GM18507 (cell line): Measurements from ENCODE around the gene ARPC4.

Experiments
- DNase-seq: peaks from one replicate; pipeline ENCODE4 v3.0.0; 2011; ENCODE audit warnings: low read depth; ENCODE audit not compliant: insufficient read length; ENCODE audit errors: extremely low spot score
- FAIRE-seq: peaks from 2 replicates; lab custom pipeline; 2011; peaks lifted over from hg19 to GRCh38; lab: Jason Lieb, UNC

The ARPC4 gene

DNA sequence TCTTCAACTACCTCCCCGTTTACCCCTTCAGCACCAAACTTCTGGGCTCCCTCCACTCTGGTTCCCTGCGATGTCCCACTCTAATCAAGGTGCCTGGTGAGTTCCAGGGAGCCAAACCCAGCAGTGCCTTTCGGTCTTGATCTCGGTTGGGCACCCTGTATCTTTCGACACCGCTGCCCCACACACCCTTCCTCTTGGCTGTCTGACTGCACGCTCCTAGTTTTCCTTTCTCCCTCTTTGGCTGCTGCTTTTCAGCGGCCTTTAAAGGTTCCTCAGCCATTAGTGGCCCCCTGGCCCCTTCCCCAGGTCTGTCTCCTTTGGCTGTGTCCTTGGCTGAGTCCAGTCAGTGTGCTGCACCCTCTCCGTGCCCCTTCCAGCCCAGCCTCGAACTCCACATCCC is 18.0 kb downstream of the ARPC4 start:
- FAIRE-seq (no peak), DNase-seq (no peak)

DNA sequence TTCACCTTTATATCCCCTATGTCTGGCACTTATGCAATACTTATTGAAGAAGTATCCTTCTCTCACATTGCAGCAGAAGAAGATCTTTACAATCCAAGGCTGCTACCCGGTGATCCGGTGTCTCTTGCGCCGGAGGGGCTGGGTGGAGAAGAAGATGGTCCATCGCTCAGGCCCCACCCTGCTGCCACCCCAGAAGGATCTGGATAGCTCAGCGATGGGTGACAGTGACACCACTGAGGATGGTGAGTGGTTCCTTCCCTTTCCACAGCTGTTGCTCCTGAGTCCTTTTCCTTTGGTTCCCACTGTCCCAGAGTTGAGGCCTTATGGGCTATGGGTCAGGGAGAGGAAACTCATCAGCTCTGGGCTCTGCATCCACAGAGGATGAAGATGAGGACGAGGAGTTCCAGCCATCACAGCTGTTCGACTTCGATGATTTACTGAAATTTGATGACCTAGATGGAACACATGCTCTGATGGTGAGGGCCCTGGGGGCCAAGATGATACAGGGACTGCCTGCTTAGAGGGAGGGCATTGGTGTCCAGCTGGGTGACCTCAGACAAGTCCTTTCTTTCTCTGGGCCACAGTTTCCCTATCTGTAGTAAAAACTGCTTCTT is 20.1 kb downstream of the ARPC4 start:
- DNase-seq: no peak

GRCh38 chr3:9815986-9816385 is 23.1 kb downstream of the ARPC4 start:
- FAIRE-seq: no peak
- DNase-seq: no peak

More for the DNA sequence above, 20.1 kb downstream of the ARPC4 start:
- FAIRE-seq: no peak

- FAIRE-seq (no peak), DNase-seq (no peak)
Measured at GRCh38 chr3:9817436-9817835, 24.6 kb downstream of the ARPC4 start.

DNA sequence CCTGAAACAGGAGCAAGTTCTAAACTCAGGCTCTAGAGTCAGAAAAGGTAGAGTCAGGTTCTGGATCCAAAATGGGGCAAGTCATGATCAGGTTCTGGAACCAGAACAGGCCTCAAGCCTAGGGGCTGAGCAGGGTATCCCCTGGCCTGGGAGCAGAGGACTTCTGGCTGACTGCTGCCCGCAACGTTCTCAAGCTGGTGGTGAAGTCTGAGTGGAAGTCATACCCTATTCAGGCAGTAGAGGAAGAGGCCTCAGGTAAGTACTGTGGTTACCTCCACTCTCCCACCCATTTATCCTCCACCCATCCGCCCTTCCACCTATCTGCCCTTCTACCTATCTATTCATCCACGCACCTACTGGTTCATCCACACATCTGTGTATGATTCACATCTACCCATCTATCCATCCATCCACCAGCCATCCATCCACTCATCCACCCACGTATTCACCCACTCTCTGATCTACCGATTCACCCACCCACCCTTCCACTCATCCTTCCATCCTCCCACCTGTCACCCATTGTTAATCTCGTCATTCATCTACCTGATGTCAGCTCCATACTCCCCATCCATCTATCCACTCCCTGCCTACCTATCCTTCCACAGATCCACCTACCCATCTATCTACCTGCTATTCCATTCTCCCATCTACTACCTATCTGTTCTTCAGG is 25.9 kb downstream of the ARPC4 start:
- no peak for FAIRE-seq

GRCh38 chr3:9820543-9820942 is 27.7 kb downstream of the ARPC4 start:
- no peak for FAIRE-seq
- no peak for DNase-seq

More for the DNA sequence above, 25.9 kb downstream of the ARPC4 start:
- no peak for DNase-seq

DNA sequence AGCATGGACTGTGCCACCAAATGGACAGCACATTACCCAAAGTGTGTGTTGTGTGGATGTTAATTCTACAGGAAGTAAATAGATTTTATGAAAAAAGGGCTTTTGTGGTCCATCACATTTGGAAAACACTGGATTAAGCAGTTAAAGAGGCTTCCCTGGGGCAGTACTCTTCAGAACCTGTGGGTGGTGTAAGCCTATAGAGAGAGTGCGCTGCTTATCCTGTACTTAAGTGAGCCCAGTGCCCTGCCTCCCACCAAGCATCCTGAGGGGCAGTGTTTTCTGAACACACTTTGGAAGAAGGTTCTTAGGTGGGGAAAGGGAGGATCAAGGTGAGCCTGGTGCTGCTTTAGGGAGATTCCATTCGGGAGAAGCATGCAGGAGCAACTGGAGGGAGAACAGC is 28.1 kb downstream of the ARPC4 start:
- DNase-seq (no peak), FAIRE-seq (no peak)

DNA sequence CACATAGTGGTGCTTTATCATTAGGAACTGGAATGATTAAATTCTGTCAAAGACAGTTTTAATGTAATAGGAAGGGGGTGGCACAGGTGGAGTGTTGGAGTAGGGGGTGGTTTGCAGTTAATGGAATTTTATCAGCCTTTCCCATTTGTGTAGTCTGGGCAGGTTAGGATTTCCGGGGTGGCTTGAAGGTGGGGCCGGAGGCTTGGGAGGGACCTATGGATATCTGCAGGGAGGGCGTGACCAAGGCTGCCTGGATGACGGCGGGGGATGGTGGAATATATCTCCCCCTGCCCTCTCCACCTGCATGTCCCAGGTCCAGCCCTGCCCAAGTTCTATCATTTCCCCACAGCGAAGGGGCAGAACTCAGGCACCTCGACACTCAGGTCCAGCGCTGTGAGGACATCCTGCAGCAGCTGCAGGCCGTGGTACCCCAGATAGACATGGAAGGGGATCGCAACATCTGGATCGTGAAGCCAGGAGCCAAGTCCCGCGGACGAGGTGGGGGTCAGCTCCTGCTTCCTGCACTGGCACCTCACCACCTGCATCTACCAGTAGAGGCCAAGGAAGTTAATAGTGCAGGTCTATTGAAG is 32.7 kb downstream of the ARPC4 start:
- FAIRE-seq (no peak), DNase-seq (no peak)

DNA sequence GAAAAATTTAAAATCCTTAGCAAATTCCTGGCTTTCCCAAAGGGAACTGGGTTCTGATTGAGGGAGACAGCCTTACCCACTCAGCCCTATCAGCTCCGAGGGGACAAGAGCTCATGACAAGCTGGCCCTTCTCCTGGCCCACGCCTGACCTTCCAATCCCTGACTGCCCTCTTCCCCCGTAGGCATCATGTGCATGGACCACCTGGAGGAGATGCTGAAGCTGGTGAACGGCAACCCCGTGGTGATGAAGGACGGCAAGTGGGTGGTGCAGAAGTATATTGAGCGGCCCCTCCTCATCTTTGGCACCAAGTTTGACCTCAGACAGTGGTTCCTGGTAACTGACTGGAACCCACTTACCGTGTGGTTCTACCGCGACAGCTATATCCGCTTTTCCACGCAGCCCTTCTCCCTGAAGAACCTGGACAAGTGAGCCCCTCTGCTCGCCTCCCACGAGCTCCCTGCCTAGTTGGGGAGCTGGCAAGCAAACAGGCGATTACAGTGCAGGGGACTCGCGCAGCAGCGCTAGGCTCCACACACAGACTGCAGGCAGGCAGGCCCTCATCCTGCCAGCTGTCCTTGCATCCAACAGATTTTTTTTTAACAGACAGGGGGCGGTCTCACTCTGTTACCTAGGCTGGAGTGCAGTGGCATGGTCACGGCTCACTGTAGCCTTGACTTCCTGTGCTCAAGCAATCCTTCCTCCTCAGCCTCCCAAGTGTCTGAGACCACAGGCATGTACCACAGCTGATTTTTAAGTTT is 34.1 kb downstream of the ARPC4 start:
- FAIRE-seq (no peak), DNase-seq (no peak)

DNA sequence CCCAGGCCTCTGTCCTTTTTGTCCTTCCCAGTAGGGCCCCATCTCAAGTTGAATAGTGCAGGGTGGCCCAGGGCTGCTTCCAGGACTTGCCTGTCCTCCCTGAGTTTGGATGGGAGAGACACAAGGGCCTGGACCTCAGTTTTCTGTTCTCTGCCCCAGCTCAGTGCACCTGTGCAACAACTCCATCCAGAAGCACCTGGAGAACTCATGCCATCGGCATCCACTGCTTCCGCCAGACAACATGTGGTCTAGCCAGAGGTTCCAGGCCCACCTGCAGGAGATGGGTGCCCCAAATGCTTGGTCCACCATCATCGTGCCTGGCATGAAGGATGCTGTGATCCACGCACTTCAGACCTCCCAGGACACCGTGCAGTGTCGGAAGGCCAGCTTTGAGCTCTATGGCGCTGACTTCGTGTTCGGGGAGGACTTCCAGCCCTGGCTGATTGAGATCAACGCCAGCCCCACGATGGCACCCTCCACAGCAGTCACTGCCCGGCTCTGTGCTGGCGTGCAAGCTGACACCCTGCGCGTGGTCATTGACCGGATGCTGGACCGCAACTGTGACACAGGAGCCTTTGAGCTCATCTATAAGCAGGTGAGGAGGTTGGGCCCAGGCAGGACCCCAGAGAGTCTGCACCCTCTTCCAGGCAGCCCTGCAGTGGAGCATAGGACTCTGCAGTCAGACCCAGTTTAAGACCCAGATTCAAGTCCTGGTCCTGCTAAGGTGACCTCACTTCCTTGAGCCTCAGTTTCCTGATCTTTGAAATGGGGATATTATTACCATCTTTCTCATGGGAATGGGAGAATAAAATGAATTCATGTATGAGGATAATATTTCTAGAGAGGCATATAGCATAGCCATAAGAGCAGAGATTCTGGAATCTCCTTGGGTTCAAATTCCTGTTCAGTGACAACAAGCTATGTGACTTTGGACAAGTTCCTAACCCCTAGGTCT is 36.2 kb downstream of the ARPC4 start:
- FAIRE-seq (no peak), DNase-seq (no peak)

- no peak for DNase-seq
- no peak for FAIRE-seq
Measured at GRCh38 chr3:9831253-9831652, 38.4 kb downstream of the ARPC4 start.

- no peak for FAIRE-seq
- DNase-seq: no peak
Measured at GRCh38 chr3:9833078-9833477, 40.2 kb downstream of the ARPC4 start.

DNA sequence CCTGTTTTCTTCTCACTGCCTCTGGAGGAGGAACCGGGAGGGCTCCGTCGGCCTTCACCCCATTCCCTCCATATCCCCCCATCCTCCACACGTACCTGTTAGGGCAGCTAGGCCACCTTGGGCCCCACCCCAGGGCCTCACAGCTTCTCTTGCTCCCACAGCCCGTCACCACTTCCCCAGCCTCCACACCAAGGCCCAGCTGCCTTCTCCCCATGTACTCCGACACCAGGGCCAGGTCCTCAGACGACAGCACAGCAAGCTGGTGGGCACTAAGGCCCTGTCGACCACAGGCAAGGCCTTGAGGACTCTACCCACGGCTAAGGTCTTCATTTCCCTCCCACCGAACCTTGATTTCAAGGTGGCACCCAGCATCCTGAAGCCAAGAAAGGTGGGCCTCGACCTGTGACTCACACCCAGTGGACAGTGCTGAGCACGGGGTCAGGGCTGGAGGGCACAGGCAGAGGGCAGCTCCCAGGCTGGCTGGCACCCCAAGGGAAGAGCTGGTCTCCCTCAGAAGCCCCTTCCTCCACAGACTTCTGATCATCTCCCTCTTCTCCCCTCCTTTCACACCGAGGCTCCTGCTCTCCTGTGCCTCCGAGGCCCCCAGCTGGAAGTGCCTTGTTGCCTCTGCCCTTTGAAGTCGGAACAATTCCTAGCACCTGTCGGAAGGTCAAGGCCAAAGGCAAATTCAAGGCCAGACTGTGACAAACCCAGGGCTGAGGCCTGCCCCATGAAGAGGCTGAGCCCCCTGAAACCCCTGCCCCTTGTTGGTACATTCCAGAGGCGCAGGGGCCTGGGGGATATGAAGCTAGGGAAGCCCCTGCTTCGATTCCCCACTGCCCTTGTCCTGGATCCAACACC is 41.9 kb downstream of the ARPC4 start:
- FAIRE-seq (no peak), DNase-seq (no peak)

GRCh38 chr3:9837701-9838582 is 45.1 kb downstream of the ARPC4 start:
- no peak for FAIRE-seq
- no peak for DNase-seq

- DNase-seq (no peak), FAIRE-seq (no peak)
Measured at GRCh38 chr3:9838856-9839255, 46.0 kb downstream of the ARPC4 start.

DNA sequence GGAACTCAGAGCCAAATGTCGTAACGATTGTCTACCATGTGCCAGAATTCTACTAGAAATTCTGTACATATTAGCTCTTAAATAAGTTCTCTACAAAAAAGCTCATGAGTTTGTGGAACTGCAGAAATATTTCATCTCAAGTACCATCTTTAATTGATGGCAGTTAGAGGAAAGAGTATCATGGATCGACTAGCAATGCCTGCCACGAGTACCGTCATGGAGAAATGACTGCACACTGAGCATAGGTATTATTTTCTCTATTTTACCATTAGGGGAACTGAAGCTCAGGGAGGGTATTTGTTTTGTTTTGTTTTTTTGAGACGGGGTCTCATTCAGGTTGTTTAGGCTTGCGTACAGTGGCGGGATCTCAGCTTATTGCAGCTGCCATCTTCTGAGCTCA is 48.1 kb downstream of the ARPC4 start:
- FAIRE-seq (no peak), DNase-seq (no peak)

DNA sequence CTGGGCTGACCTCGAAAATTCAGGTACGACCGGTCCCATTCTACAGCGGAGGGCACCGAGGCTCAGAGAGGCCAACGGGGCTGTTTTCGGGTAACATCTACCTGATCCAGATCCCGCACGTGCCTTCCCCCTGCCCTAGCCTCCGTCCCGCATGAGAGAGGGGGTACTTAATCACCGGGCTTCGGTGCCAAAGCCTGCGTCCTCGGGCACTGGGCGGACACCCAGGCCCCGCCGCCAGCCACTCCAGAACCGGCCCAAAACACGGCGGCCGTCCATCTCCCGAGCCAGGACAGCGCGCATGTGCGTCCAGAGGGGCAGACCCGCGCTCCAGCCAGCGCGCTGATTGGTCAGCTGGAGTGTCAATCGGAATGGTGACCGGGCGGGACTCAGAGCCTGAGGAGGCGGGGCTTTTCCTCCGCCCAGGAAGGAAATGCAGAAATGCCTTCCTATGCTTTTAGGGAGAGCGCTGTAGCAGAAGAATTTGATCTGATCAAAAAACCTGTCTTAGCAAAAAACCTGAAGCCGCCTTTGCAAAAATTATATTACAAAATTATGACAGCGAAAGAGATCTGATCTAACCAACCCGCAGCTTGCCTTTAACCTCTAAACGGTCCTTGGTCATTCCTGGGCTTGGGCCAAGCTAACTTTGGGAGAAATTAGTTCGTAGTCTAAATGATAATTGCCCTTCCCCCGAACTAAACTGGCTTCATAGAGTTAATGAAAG is 51.0 kb downstream of the ARPC4 start, which contains the start of gene RPUSD3:
RPUSD3 (minus strand) TSS at position 294 of the 724 bp plus-strand sequence; CDS start at position 276, 18 bp downstream.
- DNase-seq: peak; percentile 99
- peak; percentile 82 for FAIRE-seq
